NCI-H524 treated with DMSO at 0.1 percent for 48 hours (cell line): ENCODE results near the gene ETFBKMT.
"Not testable (repeated sequence)": the region's sequence is repeated elsewhere in the genome, so short reads cannot be mapped to it uniquely, and the experiment has no call there.

Source experiments
- DNase-seq: peaks from one replicate; lab custom pipeline; 2025; lab: John Stamatoyannopoulos, UW

The ETFBKMT gene

GRCh38 chr12:31655792-31656191, 3.7 kb upstream of the ETFBKMT start:
- no peak for DNase-seq

- no peak for DNase-seq
These were observed 909 bp upstream of the ETFBKMT start for GRCh38 chr12:31658471-31659086.

GRCh38 chr12:31662176-31662849, 2.8 kb downstream of the ETFBKMT start:
- no peak for DNase-seq

- DNase-seq: no peak
These were observed 4.1 kb downstream of the ETFBKMT start for GRCh38 chr12:31663576-31663975.

- no peak for DNase-seq
These were observed 4.5 kb downstream of the ETFBKMT start for GRCh38 chr12:31664038-31664437.

- no peak for DNase-seq
These were observed 9.5 kb downstream of the ETFBKMT start for GRCh38 chr12:31669020-31669419.

GRCh38 chr12:31669582-31669981, 10.1 kb downstream of the ETFBKMT start:
- not testable (repeated sequence) for DNase-seq

- no peak for DNase-seq
These were observed 13.0 kb downstream of the ETFBKMT start for GRCh38 chr12:31672521-31672920.

- DNase-seq: peak; percentile 19
These were observed 22.9 kb downstream of the ETFBKMT start for GRCh38 chr12:31682136-31682962.

GRCh38 chr12:31685801-31686200, 26.3 kb downstream of the ETFBKMT start:
- no peak for DNase-seq

GRCh38 chr12:31687101-31687527, 27.6 kb downstream of the ETFBKMT start:
- DNase-seq: no peak

GRCh38 chr12:31689921-31690320, 30.4 kb downstream of the ETFBKMT start:
- not testable (repeated sequence) for DNase-seq

GRCh38 chr12:31702047-31702446, 42.6 kb downstream of the ETFBKMT start:
- DNase-seq: no peak

- DNase-seq: no peak
These were observed 46.1 kb downstream of the ETFBKMT start for GRCh38 chr12:31705621-31706020.

GRCh38 chr12:31708118-31708517, 48.6 kb downstream of the ETFBKMT start:
- DNase-seq: not testable (repeated sequence)

GRCh38 chr12:31710021-31710818, 50.7 kb downstream of the ETFBKMT start:
- no peak for DNase-seq

- DNase-seq: no peak
These were observed 53.4 kb downstream of the ETFBKMT start for GRCh38 chr12:31712877-31713276.

GRCh38 chr12:31714406-31715271, 55.2 kb downstream of the ETFBKMT start:
- no peak for DNase-seq

- no peak for DNase-seq
These were observed 55.9 kb downstream of the ETFBKMT start for GRCh38 chr12:31715283-31715825.

GRCh38 chr12:31716998-31717397, 57.5 kb downstream of the ETFBKMT start:
- not testable (repeated sequence) for DNase-seq
